IPS DF 6.9 (cell line): Measurements from ENCODE around the gene GPR155.
"Not testable (repeated sequence)": the region's sequence is repeated elsewhere in the genome, so short reads cannot be mapped to it uniquely, and the experiment has no call there.

Experiments
- DNase-seq: peaks from one replicate; pipeline ENCODE4 v3.0.0-alpha.2; 2013; ENCODE audit warnings: low read depth, low spot score
- H3K27ac ChIP-seq: one replicate; pipeline ENCODE4 v1.5.1; 2013; ENCODE audit warnings: low read length, control low read depth
- H3K27me3 ChIP-seq: 2 replicates; pipeline ENCODE4 v1.6.1; 2013; ENCODE audit warnings: mild to moderate bottlenecking, low read length; ENCODE audit not compliant: control insufficient read depth, insufficient read depth
- H3K36me3 ChIP-seq: 2 replicates; pipeline ENCODE4 v1.6.1; 2013; ENCODE audit warnings: low read length; ENCODE audit not compliant: control insufficient read depth, insufficient read depth
- H3K4me1 ChIP-seq: 2 replicates; pipeline ENCODE4 v1.6.1; 2013; ENCODE audit warnings: low read length; ENCODE audit not compliant: control insufficient read depth, insufficient read depth
- H3K4me3 ChIP-seq: 2 replicates; pipeline ENCODE4 v1.5.1; 2013; ENCODE audit warnings: mild to moderate bottlenecking, low read length
- H3K9me3 ChIP-seq: 2 replicates; pipeline ENCODE4 v1.6.1; 2013; ENCODE audit warnings: low read length, inconsistent platforms; ENCODE audit not compliant: control insufficient read depth, insufficient read depth
- WGBS: extraction: QIAGEN DNeasy Blood & Tissue Kit; methylation state at CpG from one replicate; pipeline ENCODE4 v1.1.7; 2013; ENCODE audit warnings: mixed read lengths, missing lambda C conversion rate; ENCODE audit not compliant: insufficient read length, insufficient coverage; 5-methylcytosine and 5-hydroxymethylcytosine counted together

Gene GPR155

DNA sequence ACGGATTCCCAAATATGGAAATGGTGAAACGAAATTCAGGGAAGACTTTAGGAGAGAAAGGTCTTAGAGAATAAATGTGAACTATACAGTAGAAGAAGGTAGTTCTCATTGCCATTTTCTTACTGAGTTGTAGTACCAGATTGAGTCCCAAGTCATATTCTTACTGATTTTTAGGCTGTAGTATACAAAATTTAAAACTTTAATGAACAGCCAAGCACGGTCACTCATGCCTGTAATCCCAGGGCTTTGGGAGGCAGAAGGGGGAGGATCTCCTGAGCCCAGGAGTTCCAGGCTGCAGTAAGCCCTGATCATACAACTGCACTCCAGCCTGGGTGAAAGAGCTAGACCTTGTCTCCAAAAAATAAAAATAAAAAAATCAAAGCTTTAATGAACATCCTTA lies 89.1 kb downstream of the GPR155 start:
- Histone ChIP-seq H3K36me3 (no peaks in the 10 kb centered on the region), H3K4me3 (no peak overlapping the region), H3K4me1 (no peaks in the 10 kb centered on the region), H3K27me3 (no peaks in the 10 kb centered on the region), H3K27ac (no peak overlapping the region), H3K9me3 (no peaks in the 10 kb centered on the region)
- no CpG with 5 or more reads among the region's 3 CpGs for WGBS
- DNase-seq: no peak

DNA sequence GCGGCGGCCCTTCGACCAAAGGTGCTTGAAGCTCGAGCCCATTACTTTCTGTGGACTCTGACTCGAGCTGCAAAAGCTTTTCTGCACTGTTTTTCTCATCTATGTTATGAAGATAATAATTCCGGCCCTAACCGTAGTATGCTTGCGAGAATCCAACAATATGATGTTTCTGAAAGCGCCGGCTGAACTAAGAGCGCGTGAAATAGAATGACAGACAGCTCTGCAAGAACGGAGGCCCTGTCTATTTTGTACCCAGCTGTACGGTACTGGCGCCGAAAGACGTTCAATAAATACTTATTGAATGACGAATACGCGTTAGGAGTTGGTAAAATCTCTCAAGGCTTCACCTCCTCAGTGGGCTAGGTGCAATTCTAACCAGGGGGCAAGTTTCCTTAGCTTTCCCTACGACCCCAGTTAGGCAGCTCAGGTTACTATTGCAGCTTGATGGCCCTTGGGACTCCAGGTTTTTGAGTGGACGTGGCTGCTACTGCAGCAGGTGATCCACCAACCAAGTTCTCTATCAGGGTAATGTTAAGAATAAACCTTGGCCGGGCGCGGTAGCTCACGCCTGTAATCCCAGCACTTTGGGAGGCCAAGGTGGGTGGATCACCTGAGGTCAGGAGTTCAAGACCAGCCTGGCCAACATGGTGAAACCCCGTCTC lies 90.7 kb downstream of the GPR155 start:
- Histone ChIP-seq H3K4me1 (no peaks in the 10 kb centered on the region), H3K9me3 (no peaks in the 10 kb centered on the region), H3K27me3 (no peaks in the 10 kb centered on the region), H3K4me3 (peak overlapping the region; percentile 80; the same call in 1 of the 2 replicates), H3K27ac (no peak overlapping the region), H3K36me3 (no peaks in the 10 kb centered on the region)
- WGBS: no CpG with 5 or more reads among the region's 27 CpGs
- no peak for DNase-seq

DNA sequence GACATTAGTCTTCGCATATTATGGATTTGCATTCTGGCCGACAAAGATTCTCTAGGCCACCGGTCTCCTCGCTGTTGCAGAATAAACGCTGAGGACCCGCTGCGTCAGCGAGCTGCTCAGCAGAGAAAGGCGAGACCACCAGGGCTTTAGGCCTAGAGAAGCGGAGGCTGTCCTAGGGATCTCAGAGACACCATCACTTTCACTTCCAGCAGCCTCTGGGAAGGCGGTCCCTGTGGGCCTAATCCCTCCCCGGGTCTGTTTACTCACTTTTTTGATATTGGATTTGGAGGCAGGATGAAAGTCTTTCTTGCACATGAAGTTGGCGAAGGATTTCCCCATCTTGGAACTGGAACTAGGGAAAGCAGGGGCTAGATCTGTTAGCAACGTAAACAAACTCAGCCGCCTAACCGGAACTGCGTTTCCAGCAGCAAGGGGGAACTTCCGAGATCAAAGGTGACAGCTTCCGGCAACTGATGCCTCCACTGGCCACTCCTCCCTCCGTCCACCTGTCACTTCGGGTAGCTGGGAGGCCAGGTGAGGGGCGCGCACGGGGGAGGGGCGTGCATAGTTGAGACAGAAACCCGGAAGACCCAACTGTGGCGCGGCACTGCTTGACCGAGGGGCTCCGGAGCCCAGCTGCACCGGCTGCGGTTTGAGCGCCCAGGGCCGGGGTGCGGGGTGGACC lies 91.4 kb downstream of the GPR155 start, which contains the start of gene SCRN3:
TSS of gene SCRN3 (plus strand) at position 447 of the 685 bp plus-strand sequence. CDS start 2,554 bp downstream, outside the sequence.
- WGBS: no CpG with 5 or more reads among the region's 35 CpGs
- Histone ChIP-seq H3K4me1 (no peaks in the 10 kb centered on the region), H3K4me3 (peak within 1 kb of the TSS; percentile 80; the same call in 1 of the 2 replicates), H3K27ac (no peak within 1 kb of the TSS), H3K36me3 (no peaks in the 10 kb centered on the region), H3K9me3 (no peaks in the 10 kb centered on the region), H3K27me3 (no peaks in the 10 kb centered on the region)
- peak; percentile 90 for DNase-seq

DNA sequence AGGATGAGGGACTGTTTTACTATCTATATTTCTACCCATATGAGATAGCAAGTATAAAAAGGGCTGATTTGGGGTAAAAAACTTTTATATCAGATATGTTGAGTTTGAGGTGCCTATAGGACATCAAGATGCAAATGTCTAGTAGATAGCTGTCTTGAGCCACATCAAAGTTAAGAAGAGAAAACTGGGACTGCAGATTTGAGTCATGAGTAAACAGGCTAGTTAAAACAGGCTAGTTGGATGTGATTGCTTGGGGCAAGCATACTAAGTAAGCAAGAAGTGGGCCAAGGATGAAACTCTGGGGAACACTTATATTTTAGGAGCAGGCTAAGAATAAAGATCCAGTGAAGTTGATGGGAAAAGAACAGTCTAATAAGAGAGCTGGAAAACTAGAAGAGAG lies 94.1 kb downstream of the GPR155 start:
- H3K9me3 ChIP-seq: no peaks in the 10 kb centered on the region
- no peaks in the 10 kb centered on the region for H3K36me3 ChIP-seq
- no peak for DNase-seq
- no peak overlapping the region for H3K4me3 ChIP-seq
- H3K27ac ChIP-seq: no peak overlapping the region
- H3K27me3 ChIP-seq: no peaks in the 10 kb centered on the region
- H3K4me1 ChIP-seq: no peaks in the 10 kb centered on the region

DNA sequence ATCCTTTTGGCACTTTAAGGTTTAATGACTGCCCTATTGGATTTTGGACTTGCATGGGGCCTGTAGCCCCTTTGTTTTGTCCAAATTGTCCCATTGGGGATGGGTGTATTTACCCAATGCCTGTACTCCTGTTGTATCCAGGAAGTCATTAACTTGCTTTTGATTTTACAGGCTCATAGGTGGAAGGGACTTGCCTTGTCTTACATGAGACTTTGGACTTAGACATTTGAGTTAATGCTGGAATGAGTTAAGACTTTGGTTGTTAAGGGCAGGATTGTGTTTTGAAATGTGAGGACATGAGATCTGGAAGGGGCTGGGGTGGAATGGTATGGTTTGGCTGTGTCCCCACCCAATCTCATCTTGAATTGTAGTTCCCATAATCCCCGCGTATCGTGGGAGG lies 96.5 kb downstream of the GPR155 start:
- H3K36me3 ChIP-seq, H3K27ac ChIP-seq, H3K9me3 ChIP-seq, H3K4me1 ChIP-seq, H3K27me3 ChIP-seq, H3K4me3 ChIP-seq, DNase-seq: not testable (repeated sequence)
- no CpG with 5 or more reads among the region's 3 CpGs for WGBS

DNA sequence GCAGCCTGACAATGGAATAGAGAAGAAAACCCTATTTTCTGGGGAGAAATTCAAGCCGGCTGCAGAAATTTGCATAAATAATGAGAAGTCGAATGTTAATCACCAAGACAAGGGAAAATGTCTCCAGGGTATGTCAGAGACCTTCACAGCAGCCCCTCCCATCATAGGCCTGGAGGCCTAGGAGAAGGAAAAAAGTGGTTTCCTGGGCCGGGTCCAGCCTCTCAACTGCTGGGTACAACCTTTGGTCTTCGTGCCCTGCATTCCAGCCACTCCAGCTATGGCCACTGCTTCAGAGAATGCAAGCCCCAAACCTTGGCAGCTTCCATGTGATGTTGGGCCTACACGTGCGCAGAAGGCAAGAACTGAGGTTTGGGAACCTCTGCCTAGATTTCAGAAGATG lies 97.3 kb downstream of the GPR155 start:
- WGBS: no CpG with 5 or more reads among the region's 6 CpGs
- Histone ChIP-seq H3K27ac (no peak overlapping the region), H3K9me3 (no peaks in the 10 kb centered on the region), H3K36me3 (no peaks in the 10 kb centered on the region), H3K4me1 (no peaks in the 10 kb centered on the region), H3K4me3 (no peak overlapping the region), H3K27me3 (no peaks in the 10 kb centered on the region)
- DNase-seq: no peak

DNA sequence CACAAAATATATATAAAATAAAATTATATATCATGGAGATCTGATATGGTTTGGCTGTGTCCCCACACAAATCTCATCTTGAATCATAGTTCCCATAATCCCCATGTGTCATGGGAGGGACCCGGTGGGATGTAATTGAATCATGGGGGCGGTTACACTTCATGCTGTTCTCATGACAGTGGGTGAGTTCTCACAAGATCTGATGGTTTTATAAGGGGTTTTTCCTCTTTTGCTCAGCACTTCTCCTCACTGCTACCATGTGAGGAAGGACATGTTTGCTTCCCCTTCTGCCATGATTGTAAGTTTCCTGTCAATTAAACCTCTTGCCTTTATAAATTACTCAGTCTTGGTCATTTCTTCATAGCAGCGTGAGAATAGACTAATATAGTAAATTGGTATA lies 98.1 kb downstream of the GPR155 start:
- not testable (repeated sequence) for H3K27me3 ChIP-seq, H3K4me3 ChIP-seq, H3K9me3 ChIP-seq, H3K27ac ChIP-seq, H3K36me3 ChIP-seq, DNase-seq, H3K4me1 ChIP-seq
- no CpG with 5 or more reads among the region's 3 CpGs for WGBS

DNA sequence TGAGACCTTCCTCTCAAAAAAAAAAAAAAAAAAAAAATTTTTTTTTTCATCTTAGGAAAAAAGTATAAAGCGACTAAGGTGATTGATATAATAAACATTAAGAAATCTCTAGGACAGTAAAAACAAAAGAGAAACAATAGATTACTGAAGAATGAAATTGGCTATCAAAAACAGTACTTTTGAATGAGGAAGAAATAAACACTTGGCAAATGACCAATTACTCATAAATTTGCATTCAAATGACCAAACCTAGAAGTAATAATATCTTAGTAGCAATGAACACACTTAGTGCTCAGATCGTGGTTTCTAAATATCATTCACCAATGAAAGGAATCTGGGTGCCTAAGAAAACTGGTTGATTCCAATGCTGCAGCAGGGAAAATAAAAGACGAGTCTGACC lies 101.6 kb downstream of the GPR155 start:
- Histone ChIP-seq H3K9me3 (no peaks in the 10 kb centered on the region), H3K36me3 (no peaks in the 10 kb centered on the region), H3K27me3 (no peaks in the 10 kb centered on the region), H3K4me3 (no peak overlapping the region), H3K27ac (no peak overlapping the region), H3K4me1 (no peaks in the 10 kb centered on the region)
- WGBS: no CpG with 5 or more reads among the region's 3 CpGs
- no peak for DNase-seq

DNA sequence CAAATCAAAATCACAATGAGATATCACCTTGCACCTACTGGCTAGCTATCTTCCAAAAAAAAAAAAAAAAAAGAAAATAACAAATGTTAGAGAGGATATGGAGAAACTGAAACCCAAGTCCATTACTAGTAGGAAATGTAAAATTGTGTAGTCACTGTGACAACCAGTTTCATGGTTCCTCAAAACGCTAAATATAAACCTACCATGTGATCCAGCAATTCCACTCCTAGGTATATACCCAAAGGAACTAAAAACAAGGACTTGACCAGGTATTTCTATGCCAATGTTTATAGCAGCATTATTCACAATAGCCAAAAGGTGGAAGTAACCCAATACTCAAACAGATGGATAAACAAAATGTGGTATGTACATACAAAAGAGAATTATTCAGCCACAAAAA lies 103.0 kb downstream of the GPR155 start:
- Histone ChIP-seq H3K36me3 (peaks cover under 1% of the 10 kb centered on the region; the same call in 1 of the 2 replicates), H3K9me3 (no peaks in the 10 kb centered on the region), H3K4me1 (no peaks in the 10 kb centered on the region), H3K4me3 (no peak overlapping the region), H3K27ac (no peak overlapping the region), H3K27me3 (no peaks in the 10 kb centered on the region)
- no peak for DNase-seq
- no CpG with 5 or more reads among the region's 1 CpG for WGBS
